B cell (primary cell): ENCODE results near the gene MYADML2.

Experiments used
- CTCF ChIP-seq: fragments of 200-600 bp; IDR thresholded peaks from one replicate; pipeline ENCODE4 v1.8.0; 2022; ENCODE audit warnings: antibody characterized with exemption, mild to moderate bottlenecking
- EZH2 ChIP-seq: IDR thresholded peaks from 2 replicates; pipeline ENCODE4 v1.6.1; 2012; ENCODE audit warnings: borderline replicate concordance, low read depth, mild to moderate bottlenecking, moderate library complexity, low read length; ENCODE audit not compliant: insufficient read depth, poor library complexity, severe bottlenecking

DNA sequence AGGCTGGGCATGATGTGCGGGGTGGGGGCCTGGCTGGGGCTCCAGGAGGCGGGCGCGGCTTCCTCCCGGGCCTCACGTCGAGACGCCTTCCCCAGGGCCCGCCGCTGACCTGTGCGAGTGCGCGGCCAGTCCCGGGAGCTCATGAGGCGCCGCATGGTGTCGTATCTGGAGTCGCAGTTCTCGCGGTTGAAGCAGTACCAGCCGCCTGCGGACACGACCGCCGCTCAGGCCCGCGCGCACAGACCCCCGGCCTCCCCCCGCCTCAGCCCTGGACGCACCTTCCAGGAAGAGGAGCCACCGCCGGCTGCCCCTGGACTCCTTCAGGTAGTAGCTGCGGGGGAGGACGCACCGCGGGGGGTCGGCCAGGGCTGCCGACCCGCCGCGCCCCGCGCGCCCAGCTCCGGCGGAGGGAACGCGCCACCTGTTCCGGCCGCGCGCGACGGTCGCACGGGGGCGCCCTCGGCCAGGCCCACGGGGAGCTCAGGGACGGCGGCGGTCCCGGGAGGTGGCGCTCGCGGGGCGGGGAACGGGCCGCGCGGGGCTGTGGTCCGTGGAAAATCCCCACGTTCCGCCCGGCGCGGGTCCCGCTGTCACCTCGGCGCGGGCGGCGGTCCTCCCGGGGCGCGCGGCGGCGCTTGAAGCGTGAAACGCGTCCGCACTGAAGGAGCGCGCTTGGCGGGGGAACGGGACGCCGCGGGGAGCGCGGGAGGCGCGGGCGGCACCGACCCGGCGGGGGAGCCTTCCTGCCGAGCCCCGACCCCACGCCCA is 12.5 kb upstream of the MYADML2 start:
- TF ChIP-seq CTCF (peak; percentile 86), EZH2 (no peak)
